Fibroblast of villous mesenchyme (primary cell): ENCODE results near the gene RIMBP2. TPM values are rescaled to one million over a fixed set of nuclear protein-coding genes. Genes with fewer than 3 reads are reported as not detected.

ENCODE experiments used
- DNase-seq: peaks from one replicate; pipeline ENCODE4 v3.0.0-alpha.2; 2010; ENCODE audit warnings: low read depth
- H3K4me3 ChIP-seq: 2 replicates; pipeline ENCODE4 v1.5.1; 2011; ENCODE audit warnings: low read depth, mild to moderate bottlenecking, low read length
- CTCF ChIP-seq: IDR thresholded peaks from 2 replicates; pipeline ENCODE4 v1.5.1; 2012; ENCODE audit warnings: low read depth, mild to moderate bottlenecking, low read length; ENCODE audit not compliant: insufficient read depth
- total RNA-seq: library from RNA; depleted of rRNA; stranded (reverse); fragments of >200 nt; gene quantifications from 2 replicates; pipeline ENCODE4 v1.2.3, GENCODE V29; 2012

RIMBP2 gene
- total RNA-seq, 1 donor = not detected

GRCh38 chr12:130573235-130573634 is 142.9 kb downstream of the RIMBP2 start:
- no peak for DNase-seq
- H3K4me3 ChIP-seq = no peak overlapping the region
- TF ChIP-seq CTCF = no peak

- no peak overlapping the region for H3K4me3 ChIP-seq
- no peak for DNase-seq
- TF ChIP-seq CTCF = no peak
Measured at GRCh38 chr12:130572553-130572952, 143.5 kb downstream of the RIMBP2 start.

- no peak for DNase-seq
- TF ChIP-seq CTCF = no peak
- H3K4me3 ChIP-seq = no peak overlapping the region
Measured at GRCh38 chr12:130571734-130572133, 144.4 kb downstream of the RIMBP2 start.

GRCh38 chr12:130571089-130571488 is 145.0 kb downstream of the RIMBP2 start:
- no peak for TF ChIP-seq CTCF
- no peak for DNase-seq
- H3K4me3 ChIP-seq = no peak overlapping the region

- H3K4me3 ChIP-seq = no peak overlapping the region
- DNase-seq = no peak
- TF ChIP-seq CTCF = no peak
Measured at GRCh38 chr12:130569521-130569920, 146.6 kb downstream of the RIMBP2 start.

- DNase-seq = no peak
- TF ChIP-seq CTCF = no peak
- no peak overlapping the region for H3K4me3 ChIP-seq
Measured at GRCh38 chr12:130568501-130568900, 147.6 kb downstream of the RIMBP2 start.

GRCh38 chr12:130568041-130568440 is 148.1 kb downstream of the RIMBP2 start:
- DNase-seq = no peak

More at GRCh38 chr12:130568041-130568440, 148.1 kb downstream of the RIMBP2 start:
- no peak overlapping the region for H3K4me3 ChIP-seq
- no peak for TF ChIP-seq CTCF
